ENCODE results near the gene ZNF546.

Gene ZNF546

GRCh38 chr19:39994361-39994760 is 2.5 kb upstream of the ZNF546 start:
- H3K4me3 ChIP-seq (ENCODE audit: severe bottlenecking) = no peak overlapping the region
- H3K36me3 ChIP-seq (ENCODE audit: low read depth) = 0 out of 2 replicates have a peak, but pooled peaks cover 4% of the 10 kb centered on the region
- TF ChIP-seq CTCF (IDR thresholded peaks at IDR 0.05; ENCODE audit: poor library complexity, severe bottlenecking) = no peak
- H3K9me3 ChIP-seq (ENCODE audit: severe bottlenecking) = no peaks in the 10 kb centered on the region
- peaks cover 11% of the 10 kb centered on the region for H3K4me1 ChIP-seq (ENCODE audit: insufficient read depth, poor library complexity, severe bottlenecking)
- no peaks in the 10 kb centered on the region for H3K27me3 ChIP-seq (ENCODE audit: insufficient read depth, poor library complexity, severe bottlenecking)
- ATAC-seq (ENCODE audit: low read depth) (no peak), DNase-seq (ENCODE audit: low spot score) (no peak)
- no peak overlapping the region for H3K27ac ChIP-seq (ENCODE audit: poor library complexity, severe bottlenecking)

- ATAC-seq (ENCODE audit: low read depth) (no peak), DNase-seq (ENCODE audit: low spot score) (no peak)
- Histone ChIP-seq H3K9me3 (ENCODE audit: severe bottlenecking) (no peaks in the 10 kb centered on the region), H3K4me1 (ENCODE audit: insufficient read depth, poor library complexity, severe bottlenecking) (peaks cover 11% of the 10 kb centered on the region), H3K27me3 (ENCODE audit: insufficient read depth, poor library complexity, severe bottlenecking) (no peaks in the 10 kb centered on the region), H3K36me3 (ENCODE audit: low read depth) (0 out of 2 replicates have a peak, but pooled peaks cover 4% of the 10 kb centered on the region), H3K4me3 (ENCODE audit: severe bottlenecking) (peak overlapping the region; percentile 67), H3K27ac (ENCODE audit: poor library complexity, severe bottlenecking) (no peak overlapping the region)
- no peak for TF ChIP-seq CTCF (IDR thresholded peaks at IDR 0.05; ENCODE audit: poor library complexity, severe bottlenecking)
These were observed 1.1 kb upstream of the ZNF546 start for GRCh38 chr19:39995794-39996193.

GRCh38 chr19:39996218-39996810 is 546 bp upstream of the ZNF546 start:
- 0 out of 2 replicates have a peak, but pooled peaks cover 4% of the 10 kb centered on the region for H3K36me3 ChIP-seq (ENCODE audit: low read depth)
- DNase-seq (ENCODE audit: low spot score) (no peak), ATAC-seq (ENCODE audit: low read depth) (peak; percentile 56)

GRCh38 chr19:39997638-39998216 is 867 bp downstream of the ZNF546 start:
- Histone ChIP-seq H3K27me3 (ENCODE audit: insufficient read depth, poor library complexity, severe bottlenecking) (no peaks in the 10 kb centered on the region), H3K4me3 (ENCODE audit: severe bottlenecking) (peak overlapping the region; percentile 67), H3K9me3 (ENCODE audit: severe bottlenecking) (no peaks in the 10 kb centered on the region), H3K27ac (ENCODE audit: poor library complexity, severe bottlenecking) (no peak overlapping the region), H3K36me3 (ENCODE audit: low read depth) (0 out of 2 replicates have a peak, but pooled peaks cover 4% of the 10 kb centered on the region), H3K4me1 (ENCODE audit: insufficient read depth, poor library complexity, severe bottlenecking) (peaks cover 11% of the 10 kb centered on the region)
- DNase-seq (ENCODE audit: low spot score) (no peak), ATAC-seq (ENCODE audit: low read depth) (no peak)
- no peak for TF ChIP-seq CTCF (IDR thresholded peaks at IDR 0.05; ENCODE audit: poor library complexity, severe bottlenecking)

More at GRCh38 chr19:39996218-39996810, 546 bp upstream of the ZNF546 start:
- H3K27me3 ChIP-seq (ENCODE audit: insufficient read depth, poor library complexity, severe bottlenecking) = no peaks in the 10 kb centered on the region
- TF ChIP-seq CTCF (IDR thresholded peaks at IDR 0.05; ENCODE audit: poor library complexity, severe bottlenecking) = no peak
- no peaks in the 10 kb centered on the region for H3K9me3 ChIP-seq (ENCODE audit: severe bottlenecking)
- peak overlapping the region; percentile 67 for H3K4me3 ChIP-seq (ENCODE audit: severe bottlenecking)
- peak overlapping the region; percentile 15 for H3K27ac ChIP-seq (ENCODE audit: poor library complexity, severe bottlenecking)
- peaks cover 11% of the 10 kb centered on the region for H3K4me1 ChIP-seq (ENCODE audit: insufficient read depth, poor library complexity, severe bottlenecking)

- DNase-seq (ENCODE audit: low spot score) (no peak), ATAC-seq (ENCODE audit: low read depth) (no peak)
- TF ChIP-seq CTCF (IDR thresholded peaks at IDR 0.05; ENCODE audit: poor library complexity, severe bottlenecking) = no peak
- Histone ChIP-seq H3K27me3 (ENCODE audit: insufficient read depth, poor library complexity, severe bottlenecking) (no peaks in the 10 kb centered on the region), H3K36me3 (ENCODE audit: low read depth) (0 out of 2 replicates have a peak, but pooled peaks cover 4% of the 10 kb centered on the region), H3K4me3 (ENCODE audit: severe bottlenecking) (no peak overlapping the region), H3K9me3 (ENCODE audit: severe bottlenecking) (no peaks in the 10 kb centered on the region), H3K27ac (ENCODE audit: poor library complexity, severe bottlenecking) (no peak overlapping the region), H3K4me1 (ENCODE audit: insufficient read depth, poor library complexity, severe bottlenecking) (peaks cover 11% of the 10 kb centered on the region)
These were observed 1.6 kb downstream of the ZNF546 start for GRCh38 chr19:39998501-39998900.
